ENCODE results near the gene PRRC2A.
A peak's percentile ranks its signal among the peaks of the same experiment; 100 is the strongest.

The PRRC2A gene

DNA sequence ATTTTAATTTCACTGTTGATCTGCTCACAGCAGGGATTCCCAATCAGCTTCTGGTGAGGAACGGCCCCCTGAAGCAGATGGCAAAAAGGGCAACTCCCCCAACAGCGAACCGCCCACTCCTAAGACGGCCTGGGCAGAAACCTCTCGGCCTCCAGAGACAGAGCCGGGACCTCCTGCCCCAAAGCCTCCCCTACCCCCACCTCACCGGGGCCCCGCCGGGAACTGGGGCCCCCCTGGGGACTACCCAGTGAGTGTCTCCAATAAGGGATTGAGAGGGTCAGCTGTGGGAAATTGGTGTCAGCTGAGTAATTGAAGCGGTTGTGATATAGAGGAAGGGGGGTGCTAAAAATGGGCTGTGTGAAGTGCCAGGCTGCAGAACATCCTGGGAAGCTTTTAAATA is 6.4 kb downstream of the PRRC2A start:
- DNase-seq = no peak

DNA sequence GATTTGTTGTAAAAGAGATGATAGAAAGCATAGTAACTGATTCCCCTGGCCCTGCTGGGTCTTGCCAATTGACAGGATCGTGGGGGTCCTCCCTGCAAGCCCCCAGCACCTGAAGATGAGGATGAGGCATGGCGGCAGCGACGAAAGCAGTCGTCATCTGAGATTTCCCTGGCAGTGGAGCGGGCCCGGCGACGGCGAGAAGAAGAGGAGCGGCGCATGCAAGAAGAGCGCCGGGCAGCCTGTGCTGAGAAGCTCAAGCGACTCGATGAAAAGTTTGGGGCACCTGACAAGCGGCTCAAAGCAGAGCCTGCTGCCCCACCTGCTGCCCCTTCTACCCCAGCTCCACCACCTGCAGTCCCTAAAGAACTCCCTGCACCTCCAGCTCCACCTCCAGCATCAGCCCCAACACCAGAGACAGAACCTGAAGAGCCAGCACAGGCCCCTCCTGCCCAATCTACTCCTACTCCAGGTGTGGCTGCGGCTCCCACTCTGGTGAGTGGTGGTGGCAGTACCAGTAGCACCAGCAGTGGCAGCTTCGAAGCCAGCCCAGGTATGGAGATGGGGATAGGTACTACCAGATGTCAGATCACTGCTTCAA is 7.3 kb downstream of the PRRC2A start:
- DNase-seq = no peak

DNA sequence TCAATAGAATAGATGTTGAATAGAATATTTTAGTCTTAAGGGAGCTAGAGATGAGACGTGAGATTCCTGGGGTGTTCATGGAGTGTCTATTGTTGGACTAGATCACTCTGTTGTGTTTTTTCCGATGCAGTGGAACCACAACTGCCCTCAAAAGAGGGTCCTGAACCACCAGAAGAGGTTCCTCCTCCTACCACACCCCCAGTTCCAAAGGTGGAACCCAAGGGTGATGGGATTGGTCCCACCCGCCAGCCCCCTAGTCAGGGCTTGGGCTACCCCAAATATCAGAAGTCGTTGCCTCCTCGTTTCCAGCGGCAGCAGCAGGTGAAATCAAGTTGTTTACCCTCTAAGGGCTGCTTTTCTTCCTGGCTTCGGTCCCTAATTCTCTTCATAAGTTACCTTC is 8.5 kb downstream of the PRRC2A start:
- DNase-seq = no peak

DNA sequence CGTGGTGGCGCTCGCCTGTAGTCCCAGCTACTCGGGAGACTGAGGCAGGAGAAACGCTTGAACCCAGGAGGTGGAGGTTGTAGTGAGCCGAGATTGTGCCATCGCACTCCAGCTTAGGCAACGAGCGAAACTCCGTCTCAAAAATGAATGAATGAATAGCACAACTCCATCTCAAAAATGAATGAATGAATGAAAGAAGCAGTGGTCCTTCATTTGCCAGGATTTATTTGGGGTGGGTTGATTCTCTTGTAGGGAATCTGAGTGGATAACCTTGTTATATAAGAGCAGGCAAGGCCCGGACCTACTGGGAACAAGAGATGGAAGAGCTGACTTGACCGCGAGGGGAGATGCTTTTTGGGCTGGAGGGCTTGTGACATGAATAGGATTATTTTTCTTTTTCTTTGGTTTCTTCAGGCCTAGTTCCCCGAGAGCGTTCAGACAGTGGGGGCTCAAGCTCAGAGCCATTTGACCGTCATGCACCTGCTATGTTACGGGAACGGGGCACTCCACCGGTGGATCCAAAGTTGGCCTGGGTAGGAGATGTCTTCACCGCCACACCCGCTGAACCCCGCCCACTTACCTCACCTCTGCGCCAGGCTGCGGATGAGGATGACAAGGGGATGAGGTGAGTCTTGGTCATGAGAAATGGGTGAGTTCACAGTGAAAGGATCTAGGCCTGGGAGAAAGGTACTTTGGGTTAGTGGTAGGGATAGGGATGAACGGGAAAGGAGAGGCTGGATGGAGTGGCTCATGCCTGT is 9.8 kb downstream of the PRRC2A start:
- DNase-seq = no peak

DNA sequence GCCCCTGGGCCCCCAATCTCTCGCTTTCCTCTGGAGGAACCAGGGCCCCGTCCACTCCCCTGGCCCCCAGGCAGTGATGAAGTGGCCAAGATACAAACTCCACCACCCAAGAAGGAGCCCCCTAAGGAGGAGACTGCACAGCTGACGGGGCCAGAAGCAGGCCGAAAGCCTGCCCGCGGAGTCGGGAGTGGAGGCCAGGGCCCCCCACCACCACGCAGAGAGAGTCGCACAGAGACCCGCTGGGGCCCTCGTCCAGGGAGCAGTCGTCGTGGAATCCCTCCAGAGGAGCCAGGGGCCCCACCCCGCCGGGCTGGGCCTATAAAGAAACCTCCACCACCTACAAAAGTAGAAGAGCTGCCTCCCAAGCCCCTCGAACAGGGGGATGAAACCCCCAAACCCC is 10.7 kb downstream of the PRRC2A start:
- no peak for DNase-seq

DNA sequence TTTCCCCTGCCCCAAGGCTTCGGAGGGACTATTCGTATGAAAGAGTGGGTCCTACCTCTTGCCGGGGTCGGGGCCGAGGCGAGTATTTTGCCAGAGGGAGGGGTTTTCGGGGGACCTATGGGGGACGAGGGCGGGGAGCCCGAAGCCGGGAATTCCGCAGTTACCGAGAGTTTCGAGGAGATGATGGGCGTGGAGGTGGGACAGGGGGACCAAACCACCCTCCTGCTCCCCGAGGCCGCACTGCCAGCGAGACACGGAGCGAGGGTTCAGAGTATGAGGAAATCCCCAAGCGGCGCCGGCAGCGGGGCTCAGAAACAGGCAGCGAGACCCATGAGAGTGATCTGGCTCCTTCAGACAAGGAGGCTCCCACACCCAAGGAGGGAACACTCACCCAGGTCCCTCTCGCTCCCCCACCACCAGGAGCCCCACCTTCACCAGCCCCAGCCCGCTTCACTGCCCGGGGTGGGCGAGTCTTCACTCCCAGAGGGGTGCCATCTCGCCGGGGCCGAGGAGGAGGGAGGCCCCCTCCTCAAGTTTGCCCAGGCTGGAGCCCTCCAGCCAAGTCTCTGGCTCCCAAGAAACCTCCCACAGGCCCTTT is 11.3 kb downstream of the PRRC2A start:
- no peak for DNase-seq

DNA sequence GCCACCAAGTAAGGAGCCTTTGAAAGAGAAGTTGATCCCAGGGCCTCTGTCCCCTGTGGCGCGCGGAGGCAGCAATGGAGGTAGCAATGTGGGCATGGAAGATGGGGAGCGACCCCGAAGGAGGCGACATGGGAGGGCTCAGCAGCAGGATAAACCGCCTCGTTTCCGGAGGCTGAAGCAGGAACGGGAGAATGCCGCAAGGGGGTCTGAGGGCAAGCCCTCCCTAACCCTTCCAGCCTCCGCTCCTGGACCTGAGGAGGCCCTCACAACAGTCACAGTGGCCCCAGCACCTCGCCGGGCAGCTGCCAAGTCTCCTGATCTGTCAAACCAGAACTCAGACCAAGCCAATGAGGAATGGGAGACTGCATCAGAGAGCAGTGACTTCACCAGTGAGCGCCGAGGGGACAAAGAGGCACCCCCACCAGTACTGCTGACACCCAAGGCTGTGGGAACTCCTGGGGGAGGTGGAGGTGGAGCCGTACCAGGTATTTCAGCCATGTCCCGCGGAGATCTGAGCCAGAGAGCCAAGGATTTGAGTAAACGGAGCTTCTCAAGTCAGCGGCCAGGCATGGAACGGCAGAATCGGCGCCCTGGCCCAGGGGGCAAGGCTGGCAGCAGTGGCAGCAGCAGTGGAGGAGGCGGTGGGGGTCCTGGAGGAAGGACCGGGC is 11.9 kb downstream of the PRRC2A start:
- no peak for DNase-seq

DNA sequence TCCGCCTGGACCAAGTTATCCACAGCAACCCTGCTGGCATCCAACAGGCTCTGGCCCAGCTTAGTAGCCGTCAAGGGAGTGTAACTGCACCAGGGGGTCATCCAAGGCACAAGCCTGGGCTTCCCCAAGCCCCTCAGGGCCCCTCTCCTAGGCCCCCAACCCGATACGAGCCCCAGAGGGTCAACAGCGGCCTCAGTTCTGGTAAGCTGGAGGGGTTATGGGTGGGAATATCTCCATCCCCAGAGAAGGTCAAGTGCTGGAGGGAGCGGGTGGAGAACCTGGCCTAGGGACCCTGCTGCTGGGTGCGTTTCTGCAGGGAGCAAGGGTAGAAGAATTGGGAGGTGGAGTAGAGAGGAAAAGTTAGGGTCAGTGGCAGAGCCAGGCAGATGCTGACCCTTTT is 12.9 kb downstream of the PRRC2A start:
- no peak for DNase-seq

DNA sequence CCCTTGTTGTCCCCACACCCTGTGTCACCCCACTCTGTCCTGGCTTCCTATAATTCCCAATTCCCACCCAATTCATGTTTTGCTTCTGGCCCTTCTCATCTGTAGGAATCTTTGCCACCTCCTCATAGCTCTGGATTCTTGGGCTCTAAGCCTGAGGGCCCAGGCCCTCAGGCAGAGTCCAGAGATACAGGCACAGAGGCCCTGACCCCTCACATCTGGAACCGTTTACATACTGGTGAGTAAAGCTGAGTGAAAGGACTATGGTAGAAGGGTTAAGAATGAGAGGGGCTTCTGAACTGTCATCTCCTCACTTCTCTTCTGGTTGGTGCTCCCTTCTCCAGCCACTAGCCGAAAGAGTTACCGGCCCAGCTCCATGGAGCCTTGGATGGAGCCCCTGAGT is 13.6 kb downstream of the PRRC2A start:
- no peak for DNase-seq

DNA sequence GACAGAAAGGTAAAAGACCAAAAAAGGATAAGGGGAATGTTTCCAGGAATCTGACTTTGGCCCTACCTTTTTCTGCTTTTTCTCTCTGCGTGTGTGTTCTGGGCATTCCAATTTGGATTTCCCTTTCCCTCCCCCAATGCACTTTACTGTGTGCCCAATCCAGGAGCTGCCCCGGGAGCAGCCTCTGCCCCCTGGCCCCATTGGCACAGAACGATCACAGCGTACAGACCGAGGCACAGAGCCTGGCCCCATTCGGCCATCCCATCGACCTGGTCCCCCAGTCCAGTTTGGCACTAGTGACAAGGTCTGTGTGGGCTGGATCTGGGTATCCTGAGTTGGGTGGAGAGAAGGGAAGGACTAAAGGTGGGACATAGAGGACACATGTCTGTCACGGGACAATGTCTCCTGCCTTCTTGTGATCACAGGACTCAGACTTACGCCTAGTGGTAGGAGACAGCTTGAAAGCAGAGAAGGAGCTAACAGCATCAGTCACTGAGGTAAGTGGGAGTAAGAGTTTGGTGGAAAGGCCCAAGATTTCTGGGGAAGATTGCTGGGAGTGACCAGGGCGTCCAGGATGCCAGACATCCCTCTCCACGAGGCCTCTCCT is 14.6 kb downstream of the PRRC2A start:
- DNase-seq = no peak

DNA sequence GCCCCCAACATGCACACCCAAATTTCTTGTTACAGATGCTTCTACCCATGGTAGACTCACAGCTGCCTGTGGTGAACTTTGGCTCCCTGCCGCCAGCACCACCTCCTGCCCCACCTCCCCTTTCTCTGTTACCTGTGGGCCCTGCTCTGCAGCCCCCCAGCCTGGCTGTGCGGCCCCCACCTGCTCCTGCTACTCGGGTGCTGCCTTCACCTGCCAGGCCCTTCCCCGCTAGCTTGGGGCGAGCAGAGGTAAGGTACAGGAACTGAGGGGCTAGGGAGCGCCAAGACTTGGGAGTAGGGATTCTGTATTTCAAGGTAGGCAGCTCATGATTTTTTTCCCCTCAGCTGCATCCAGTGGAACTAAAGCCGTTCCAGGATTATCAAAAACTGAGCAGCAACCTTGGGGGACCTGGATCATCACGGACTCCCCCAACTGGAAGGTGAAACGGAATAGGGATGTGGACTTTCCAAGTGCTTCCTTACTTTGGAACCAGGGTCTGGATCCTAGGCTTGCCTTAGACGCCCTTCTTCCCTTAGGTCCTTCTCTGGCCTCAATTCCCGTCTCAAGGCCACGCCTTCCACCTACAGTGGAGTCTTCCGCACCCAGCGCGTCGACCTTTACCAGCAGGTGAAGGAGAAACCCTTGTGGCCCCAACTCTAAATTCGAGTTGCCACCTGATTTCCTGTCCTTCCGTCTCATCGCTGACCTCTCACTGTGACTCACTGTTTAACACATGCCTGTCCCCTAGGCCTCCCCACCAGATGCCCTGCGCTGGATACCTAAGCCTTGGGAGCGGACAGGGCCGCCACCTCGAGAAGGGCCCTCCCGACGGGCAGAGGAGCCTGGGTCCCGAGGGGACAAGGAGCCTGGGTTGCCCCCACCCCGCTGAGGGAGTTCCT is 16.4 kb downstream of the PRRC2A start:
- DNase-seq = no peak

DNA sequence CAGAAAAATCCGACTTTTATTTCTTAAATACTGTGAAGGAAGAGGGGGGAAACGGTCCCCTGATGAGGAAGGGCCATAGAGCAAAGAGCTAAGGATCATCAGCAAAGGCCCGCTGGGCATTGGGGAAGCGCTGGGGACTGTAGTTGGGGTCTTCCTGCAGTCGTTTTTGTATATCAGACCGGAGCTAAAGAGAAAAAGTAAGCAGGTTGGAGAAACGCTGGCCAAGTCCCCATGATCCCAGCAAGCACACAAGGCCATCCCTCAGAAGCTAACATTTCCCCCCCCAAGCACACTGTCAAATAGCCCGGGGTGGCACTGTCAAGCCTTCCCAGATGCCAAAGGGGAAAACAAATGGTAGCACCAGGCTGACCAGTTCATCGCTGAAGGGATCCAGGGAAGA is 18.5 kb downstream of the PRRC2A start:
- DNase-seq = no peak

DNA sequence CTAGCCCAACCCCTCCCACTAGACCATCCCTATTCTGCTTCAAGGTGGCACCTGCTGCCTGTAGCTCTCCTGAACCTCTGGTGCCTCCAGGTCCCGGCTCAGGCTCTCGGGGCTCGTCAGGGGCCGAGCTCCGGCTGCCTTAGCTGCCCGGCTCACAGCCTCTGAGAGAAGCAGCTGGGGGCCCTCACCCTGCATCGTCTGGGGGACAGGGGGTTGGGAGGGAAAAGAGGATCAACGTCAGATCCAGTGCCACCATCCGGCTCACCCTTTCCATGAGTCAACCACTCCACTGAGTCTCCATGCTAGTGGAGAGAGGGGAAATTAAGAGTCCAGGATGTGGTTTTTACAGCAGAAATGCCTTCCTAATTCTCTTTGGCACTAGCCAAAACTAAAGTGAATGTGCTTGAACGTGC is 18.9 kb downstream of the PRRC2A start:
- peak; percentile 59 for DNase-seq

DNA sequence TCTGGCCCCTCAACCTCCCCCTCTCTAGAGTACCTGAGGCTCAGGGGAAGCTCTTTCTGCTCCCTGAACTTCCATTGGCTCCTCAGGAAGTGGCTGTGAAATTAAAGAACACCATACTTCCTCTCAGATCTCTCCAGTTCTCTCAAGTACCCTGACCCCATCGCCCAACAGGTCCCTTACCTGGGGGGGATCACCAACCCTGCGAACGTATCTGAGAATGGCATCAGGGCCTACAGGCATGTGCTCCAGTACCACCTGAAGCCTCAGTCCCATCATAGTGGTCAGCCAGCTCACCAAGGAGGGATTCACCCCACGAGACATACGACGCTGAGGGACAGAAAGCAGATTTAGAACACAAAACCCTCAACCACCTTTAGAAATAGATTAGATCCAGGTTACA is 20.1 kb downstream of the PRRC2A start:
- DNase-seq = no peak

DNA sequence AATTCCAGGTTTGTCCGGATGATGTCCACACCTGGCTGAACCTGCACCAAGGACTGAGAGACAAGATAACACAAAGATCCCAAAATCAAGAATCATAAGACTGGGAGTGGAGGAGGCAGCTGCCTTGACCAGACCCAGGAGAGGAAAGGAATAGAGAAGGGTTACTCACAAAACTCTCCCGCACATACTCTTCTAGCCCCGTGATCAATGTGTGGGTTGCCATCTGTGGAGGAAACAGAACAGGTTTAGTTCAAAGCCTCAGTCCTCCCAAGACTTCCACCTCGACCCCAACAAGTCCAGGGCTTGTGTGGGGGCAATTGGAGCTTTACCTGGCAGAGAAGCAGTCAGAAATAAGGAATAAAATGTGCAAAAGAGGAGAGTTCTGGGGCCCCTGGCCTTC is 20.9 kb downstream of the PRRC2A start:
- DNase-seq = no peak

DNA sequence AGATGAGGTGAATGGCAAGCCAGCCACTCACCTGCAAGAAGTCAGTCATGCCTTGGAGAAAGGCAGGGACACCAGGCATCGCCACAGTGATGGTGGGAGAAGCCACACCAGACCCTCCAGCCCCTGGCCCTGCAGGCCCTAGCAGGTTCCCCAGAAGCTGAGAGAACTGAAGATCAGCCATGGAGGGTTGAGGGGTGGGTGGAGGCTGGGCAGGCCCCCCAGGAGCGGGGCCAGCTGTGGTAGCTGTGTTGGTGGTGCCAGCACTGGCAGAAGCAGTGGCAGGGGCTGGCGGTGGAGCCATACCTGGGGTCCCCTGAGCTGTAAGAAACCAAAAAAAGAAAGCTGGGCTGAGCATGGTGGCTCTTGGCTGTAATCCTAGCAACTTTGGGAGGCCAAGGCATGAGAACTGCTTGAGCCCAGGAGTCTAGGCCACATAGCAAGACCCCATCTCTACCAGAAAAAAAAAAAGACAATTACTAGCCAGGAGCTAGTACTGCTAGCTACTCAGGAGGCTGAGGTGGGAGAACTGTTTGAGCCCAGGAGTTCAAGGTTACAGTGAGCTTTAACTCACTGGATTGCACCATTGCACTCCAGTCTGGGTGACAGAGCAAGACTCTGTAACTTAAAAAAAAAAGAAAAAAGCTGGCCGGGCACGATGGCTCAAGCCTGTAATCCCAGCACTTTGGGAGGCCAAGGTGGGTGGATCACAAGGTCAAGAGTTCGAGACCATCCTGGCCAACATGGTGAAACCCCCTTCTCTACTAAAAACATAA is 22.5 kb downstream of the PRRC2A start:
- no peak for DNase-seq

DNA sequence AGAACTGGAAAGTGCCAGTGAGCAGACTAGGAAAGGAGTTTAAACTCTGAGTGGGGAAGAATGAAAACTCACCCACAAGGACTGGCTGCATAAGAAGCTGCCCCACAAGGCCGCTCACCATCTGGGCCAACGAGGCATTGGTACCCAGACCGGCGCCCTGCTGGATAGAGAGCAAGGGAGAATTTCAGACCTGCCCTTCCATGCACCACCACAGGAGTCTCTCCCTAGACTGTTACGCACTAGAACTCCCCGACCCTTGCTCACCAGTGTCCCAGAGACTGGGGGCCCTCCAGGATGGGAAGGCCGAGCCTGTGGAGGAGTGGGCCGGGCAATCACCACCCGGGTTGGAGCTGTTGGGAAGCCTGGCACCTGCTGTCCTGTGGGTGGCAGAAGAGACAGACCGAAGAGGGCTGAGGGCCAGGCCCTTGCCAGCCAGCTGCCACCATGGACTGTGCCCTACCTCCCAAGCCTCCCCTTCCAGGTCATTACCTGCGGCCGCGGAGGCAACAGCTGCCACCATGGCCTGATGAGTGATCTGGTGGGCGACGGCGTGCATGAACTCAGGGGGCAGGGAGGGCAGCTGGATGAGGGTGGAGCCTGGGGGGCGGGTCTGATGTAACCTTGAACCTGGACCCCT is 23.4 kb downstream of the PRRC2A start:
- no peak for DNase-seq

DNA sequence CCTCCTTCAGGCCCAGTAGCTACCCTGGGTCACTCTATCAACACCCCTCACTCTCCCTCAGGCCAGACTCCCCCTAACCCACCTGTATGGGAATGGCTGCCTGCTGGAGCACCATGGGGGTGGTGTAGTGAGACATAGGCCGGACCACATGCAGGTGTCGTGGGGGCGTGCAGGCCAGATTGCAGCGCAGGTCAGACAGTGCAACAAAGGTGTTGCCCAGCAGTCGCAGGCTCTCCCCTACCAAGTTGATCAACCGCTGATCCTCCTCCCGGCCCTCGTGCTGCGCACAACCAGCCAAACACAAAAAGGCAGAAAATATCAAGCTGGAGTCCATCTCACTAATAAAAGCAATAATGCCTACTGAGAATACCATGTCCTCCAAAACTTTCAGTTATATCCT is 24.8 kb downstream of the PRRC2A start:
- DNase-seq = no peak

DNA sequence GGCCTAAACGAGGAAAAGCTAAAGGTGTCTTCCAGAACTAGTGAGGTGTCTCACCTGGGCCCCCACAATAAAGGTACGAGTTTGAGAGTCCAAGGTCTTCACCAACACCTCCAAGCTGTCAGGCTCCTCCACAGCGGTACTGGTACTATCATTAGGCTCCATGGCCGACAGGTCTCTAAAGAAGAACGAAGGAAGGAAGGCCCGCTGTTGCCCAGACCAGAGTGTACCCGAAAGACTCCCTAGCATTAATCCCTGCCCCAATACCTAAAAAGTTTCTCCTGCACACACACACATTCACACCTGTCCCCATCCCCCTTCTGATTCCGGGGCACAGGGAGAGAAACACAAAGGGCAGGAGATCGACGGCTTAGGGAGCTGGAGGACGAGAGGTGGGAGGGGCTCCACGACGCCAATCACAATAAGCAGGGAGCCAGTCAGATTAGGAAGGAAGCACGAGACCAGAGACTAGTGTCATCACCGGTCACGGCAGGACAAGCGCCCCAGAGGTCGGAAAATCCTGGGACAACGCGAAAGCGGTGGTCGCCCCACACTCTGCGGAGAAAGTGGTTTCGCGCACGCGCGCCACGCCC is 31.2 kb downstream of the PRRC2A start:
- no peak for DNase-seq

DNA sequence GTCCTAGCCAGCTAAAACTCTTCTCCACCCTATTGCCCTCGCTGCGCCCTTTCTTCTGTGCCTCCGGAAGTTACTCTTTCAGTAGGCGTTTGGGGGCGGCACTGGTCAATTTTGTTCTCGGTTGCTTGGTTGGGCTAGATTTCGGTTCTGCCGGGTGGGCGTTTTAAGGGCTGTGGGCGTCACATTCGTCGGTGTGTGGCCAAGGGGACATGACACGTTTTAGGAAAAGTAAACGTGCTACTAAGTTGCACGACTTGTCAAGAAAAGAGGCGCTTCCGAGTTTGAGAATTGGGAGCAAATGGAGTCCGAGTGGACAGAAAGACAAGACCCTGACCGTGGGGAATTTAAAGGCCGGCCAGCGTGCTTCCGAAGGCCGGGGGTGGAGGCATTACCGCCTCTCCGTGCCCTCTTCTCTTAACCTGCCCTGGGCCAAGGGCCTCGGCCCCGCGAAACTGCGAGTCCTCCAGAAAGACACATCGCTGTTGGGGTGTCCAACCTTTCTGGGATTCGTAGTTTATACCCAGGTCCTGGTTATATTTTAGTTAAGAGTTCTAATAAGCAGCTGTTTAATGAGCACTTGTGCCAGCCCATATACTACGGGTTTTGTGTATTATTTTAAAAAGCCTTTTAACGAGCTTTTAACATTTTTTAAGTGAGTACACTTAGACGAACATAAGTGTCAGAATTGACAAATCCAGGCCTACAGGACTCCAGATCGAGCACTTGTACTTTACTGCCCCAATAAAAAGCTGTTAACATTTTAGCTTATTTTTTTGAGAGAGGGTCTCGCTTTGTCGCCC is 32.6 kb downstream of the PRRC2A start:
- no peak for DNase-seq

Measured in fibroblast of skin of right quadriceps (primary cell).